GM18951 (cell line): Measurements from ENCODE around the gene MFAP2.

ENCODE experiments used
- POLR2A ChIP-seq: IDR thresholded peaks from 4 replicates; pipeline ENCODE4 v1.6.1; 2011; ENCODE audit warnings: mild to moderate bottlenecking; ENCODE audit not compliant: insufficient read length, insufficient read depth; ENCODE audit errors: extremely low read depth
- in situ Hi-C: fragments of 300-500 bp; cut with MboI; formaldehyde crosslinking; loops from one replicate; pipeline ENCODE4 v1.12.0; 2022; ENCODE audit warnings: low sequenced_read_pairs, mixed read lengths, inconsistent platforms; ENCODE audit not compliant: unreplicated experiment

MFAP2 gene

GRCh38 chr1:16983649-16984048 is 3.2 kb upstream of the MFAP2 start:
- in situ Hi-C loops = no loop called here
- no peak for TF ChIP-seq POLR2A

- TF ChIP-seq POLR2A = no peak
- in situ Hi-C loops = no loop called here
Observed at GRCh38 chr1:16982902-16983301, 2.5 kb upstream of the MFAP2 start.

GRCh38 chr1:16981269-16981849 is 939 bp upstream of the MFAP2 start:
- in situ Hi-C loops = no loop called here

GRCh38 chr1:16979475-16980327 is 719 bp downstream of the MFAP2 start:
- in situ Hi-C loops = no loop called here
- TF ChIP-seq POLR2A = no peak

More at GRCh38 chr1:16981269-16981849, 939 bp upstream of the MFAP2 start:
- no peak for TF ChIP-seq POLR2A

- no peak for TF ChIP-seq POLR2A
- in situ Hi-C loops = no loop called here
Observed at GRCh38 chr1:16978567-16979474, 1.6 kb downstream of the MFAP2 start.

- in situ Hi-C loops = no loop called here
- no peak for TF ChIP-seq POLR2A
Observed at GRCh38 chr1:16978139-16978538, 2.3 kb downstream of the MFAP2 start.

- no peak for TF ChIP-seq POLR2A
- in situ Hi-C loops = no loop called here
Observed at GRCh38 chr1:16977377-16977776, 3.0 kb downstream of the MFAP2 start.

- no peak for TF ChIP-seq POLR2A
- in situ Hi-C loops = no loop called here
Observed at GRCh38 chr1:16976966-16977365, 3.5 kb downstream of the MFAP2 start.

- in situ Hi-C loops = no loop called here
- no peak for TF ChIP-seq POLR2A
Observed at GRCh38 chr1:16975838-16976237, 4.6 kb downstream of the MFAP2 start.

- in situ Hi-C loops = no loop called here
- TF ChIP-seq POLR2A = no peak
Observed at GRCh38 chr1:16975211-16975610, 5.2 kb downstream of the MFAP2 start.

GRCh38 chr1:16973215-16973614 is 7.2 kb downstream of the MFAP2 start:
- no peak for TF ChIP-seq POLR2A
- in situ Hi-C loops = no loop called here

- TF ChIP-seq POLR2A = no peak
- in situ Hi-C loops = no loop called here
Observed at GRCh38 chr1:16972189-16972895, 8.1 kb downstream of the MFAP2 start.
